SHP77 treated with DMSO at 0.1 percent for 48 hours (cell line): ENCODE data around the gene KATNB1.
"Not testable (repeated sequence)": the region's sequence is repeated elsewhere in the genome, so short reads cannot be mapped to it uniquely, and the experiment has no call there.

Source experiments
- DNase-seq: peaks from one replicate; lab custom pipeline; 2025; lab: John Stamatoyannopoulos, UW

KATNB1 gene

DNA sequence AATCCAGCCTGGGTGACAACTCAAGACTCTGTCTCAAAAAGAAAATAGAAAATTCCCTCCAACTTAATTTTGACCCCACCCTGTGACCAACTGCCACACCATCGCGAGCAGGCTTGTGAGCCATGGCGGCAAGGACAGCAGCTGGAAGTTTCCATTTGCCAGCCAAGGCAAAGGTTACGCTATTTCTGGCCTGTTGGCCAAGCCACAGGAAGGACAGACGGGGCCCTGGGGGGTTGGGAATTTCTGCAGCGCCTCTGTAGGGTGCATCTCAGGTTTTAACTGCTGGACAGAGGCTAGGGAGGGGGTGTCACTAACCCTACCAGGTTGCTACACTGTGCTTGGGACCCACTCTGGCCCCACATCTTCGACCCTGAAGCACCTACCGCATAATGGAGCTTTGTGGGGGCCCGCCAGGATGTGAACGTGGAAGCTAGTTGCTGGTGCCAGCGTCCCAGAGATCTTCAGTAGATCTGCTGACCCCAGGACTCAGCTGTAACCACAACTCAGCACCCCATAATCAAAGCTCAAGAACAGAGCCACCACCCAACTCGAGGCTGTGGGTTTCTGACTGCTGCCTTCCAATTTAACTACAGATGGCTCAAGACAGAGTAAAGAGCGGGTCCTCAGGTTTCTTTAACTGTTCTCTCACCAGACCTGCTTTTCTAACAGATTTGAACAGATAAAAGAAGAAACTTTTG lies 55.8 kb downstream of the KATNB1 start:
- DNase-seq: no peak

- no peak for DNase-seq
Observed at GRCh38 chr16:57791893-57792461, 56.4 kb downstream of the KATNB1 start.

DNA sequence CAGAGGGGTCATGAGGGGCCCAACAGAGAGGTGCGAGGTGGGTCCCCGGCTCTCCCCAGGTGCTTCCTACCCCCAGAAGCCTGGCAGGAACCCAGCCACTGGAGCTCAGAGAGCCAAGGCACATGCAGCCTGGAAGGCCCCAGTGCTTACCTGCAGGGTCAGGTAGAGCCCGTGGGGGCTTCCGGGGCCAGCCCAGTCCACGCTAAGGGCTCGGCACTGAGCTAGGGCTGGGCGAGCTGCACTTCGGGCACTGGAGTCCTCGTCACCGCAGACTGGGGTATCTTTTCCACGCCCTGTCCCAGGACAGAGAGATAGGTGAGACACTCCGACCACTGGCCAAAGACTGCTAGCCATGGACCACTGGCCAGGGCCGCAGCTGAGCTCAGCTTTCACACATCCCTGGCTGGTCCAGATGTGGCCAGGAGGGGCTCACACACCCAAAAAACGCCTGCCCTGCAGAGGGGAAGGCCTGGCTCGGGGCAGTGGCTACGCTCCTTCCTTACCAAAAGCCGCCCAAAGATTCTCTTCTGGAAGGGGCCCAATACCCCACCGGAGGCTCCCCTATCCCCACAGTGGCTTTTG lies 59.4 kb downstream of the KATNB1 start:
- DNase-seq: no peak

- peak; percentile 3 for DNase-seq
Observed at GRCh38 chr16:57795431-57795878, 59.9 kb downstream of the KATNB1 start.

DNA sequence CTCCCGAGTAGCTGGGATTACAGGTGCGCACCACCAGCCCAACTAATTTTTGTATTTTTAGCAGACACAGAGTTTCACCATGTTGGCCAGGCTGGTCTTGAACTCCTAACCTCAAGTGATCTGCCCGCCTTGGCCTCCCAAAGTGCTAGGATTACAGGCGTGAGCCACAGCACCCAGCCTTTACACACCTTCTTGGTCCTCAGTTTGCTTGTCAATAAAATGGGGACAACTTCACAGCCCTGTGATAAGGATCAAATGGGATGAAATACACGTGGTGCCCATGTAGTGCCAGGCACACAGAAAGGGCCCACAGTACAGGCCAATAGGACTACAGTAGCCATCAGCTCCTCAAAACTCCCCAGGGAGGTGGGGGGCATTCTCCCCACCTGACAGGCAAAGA lies 60.4 kb downstream of the KATNB1 start:
- DNase-seq: not testable (repeated sequence)

- no peak for DNase-seq
Observed at GRCh38 chr16:57797216-57797525, 61.6 kb downstream of the KATNB1 start.

DNA sequence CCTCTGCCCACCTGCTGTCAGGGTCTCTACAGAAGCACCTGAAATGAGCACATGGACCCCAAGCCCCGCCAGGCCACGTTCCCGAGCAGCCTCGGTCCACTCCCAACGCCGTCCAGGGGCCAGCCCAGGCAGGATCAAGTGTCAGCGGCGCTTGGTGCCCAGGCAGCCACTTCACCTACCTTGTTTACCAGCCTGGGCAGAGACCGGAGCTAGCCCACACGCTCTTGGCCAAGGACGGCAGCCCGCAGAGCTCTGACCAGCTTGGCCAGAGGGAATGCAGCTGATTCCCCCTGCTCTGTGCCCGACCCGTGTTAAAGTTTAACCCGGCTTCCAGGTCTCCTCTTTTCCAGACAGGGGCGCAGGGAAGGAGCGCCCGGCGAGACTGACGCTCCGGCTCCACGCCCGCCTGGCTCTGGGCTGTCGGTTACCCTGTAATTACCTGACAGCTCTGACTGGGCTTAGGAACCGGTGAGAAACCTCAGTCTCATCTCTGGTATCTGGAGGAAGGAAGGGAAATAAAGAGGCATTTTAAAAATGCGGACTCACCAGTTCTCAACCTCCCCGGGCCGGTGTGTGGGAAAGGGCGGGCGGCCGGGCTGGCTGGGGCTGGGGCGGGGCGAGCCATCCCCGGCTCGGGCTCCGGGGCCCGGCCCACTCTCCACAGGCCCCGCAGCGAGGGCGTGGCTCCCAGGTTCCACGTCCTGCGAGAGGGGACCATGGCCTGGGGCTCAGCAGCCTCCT lies 62.1 kb downstream of the KATNB1 start:
- no peak for DNase-seq

DNA sequence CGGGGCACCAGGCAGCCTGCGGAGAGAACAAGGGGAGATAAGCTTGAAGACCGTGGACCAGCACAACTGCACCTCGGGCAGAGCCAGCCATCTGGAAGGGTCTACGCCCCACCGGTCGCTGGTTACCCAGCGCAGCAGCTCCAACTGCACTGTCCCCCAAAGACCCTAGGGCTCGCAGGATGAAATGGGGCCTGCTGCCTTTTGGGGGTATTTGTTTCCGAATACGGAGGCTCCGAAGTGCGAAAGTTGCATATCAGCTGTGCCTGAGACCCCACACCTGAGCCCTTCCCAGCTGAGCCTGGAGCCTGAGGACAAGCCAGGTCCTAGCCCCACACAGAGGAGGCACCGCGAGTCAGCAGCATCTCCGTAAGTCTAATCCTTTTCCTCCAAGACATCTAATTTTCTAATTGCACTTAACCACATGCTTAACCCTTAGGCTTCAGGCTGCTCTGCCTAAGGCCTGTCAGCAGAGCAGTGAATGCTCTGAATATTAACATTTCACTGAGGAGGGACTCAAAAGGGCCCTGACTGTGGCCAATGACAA lies 62.8 kb downstream of the KATNB1 start:
- DNase-seq: no peak

DNA sequence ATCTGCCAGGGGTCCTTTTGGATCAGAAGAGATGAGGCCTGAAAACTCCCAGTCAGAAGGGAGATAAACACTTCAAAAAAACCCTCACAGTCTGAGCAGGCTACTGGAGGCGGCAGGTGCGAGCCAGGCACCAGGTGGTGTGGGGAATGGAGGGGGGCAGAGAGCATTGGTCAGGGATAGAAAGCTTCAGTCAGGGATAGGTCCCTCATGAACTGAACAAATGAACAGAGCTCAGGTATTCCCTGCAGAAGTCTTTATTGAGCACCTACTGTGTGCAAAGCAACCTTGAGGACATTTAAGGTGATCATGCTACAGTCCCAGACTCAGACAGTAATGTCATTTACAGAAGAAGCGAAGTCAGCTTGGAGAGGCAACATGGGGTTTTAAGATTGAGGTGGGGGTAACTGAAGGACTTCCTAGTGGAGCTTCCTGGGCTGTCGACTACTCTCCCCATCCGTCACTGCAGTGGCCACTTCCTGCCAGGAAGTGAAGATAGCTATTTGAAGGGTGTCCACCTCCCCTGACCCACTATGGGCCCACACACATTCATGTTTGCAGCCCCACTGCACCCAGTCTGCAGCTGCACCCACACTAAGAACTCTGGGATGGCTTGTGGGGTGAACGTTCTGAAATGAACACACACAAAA lies 63.5 kb downstream of the KATNB1 start:
- peak; percentile 73 for DNase-seq

DNA sequence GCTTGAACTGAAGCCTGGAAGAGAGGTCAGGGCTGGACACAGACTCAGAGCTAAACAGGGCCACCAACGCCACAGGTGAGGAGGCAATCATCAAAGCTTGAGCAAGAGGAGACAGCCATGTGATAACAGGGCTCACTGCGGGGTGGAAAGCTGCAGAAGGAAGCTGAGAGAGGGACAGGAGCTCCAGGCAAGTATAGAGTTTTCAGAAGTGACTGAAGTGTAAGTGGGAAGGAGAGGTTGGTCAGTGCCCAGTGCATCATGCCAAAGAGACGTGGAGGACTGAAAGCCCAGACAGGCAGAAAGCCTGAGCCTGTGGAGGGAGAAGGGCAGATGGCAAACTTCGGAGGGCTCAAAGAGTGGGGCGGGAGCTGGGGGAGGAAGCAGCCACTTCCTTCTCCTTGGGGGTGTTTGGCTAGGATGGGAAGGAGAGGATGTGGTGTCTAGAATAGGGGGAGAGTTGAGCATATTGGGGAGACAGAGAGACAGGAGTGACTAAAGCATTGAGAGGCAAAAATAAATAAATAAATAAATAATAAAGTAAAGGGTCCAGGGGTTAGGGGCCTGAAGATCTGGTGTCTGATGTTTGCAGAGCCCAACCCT lies 64.1 kb downstream of the KATNB1 start:
- no peak for DNase-seq

DNA sequence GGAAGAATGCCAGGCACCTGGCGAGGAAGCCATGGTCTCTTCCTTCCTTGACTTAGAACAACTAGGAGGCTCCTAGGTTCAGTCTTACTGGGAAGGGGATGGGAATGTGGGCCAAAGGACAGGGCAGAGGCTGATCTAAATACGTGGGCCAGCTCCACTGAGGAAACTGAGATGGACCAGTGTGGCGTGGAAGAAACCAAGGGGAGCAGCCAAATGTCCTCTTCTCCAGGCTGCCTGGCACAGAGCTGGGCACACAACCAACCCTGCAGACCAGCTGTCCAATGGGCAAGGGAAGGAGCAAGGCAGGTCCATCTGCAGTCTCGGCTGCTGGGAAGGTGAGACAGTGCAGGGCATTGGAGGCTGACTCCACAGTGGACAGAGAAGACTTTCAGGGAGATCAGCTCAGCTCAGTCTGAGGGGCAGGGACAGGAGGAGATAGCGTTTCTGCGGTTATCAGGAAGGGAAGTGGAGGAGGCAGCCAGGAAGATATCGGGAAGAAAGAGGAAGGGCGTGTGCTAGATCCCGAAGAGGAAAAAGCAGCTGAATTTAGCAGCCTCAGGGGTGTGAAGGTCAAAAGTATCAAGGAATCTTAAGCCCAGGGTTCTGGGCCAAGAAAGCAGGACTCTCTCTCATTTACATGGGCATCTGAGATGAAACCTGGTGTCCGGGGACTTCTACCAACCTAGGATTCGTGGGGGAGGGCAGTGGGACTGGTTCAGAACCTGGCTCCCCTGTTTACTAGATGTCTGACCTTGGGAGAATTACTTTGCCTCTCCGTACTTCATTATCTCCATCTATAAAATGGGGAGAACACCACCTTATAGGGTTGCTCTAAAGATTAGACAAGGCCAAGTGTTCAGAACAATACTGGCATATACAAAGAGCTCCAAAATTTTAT lies 64.9 kb downstream of the KATNB1 start:
- no peak for DNase-seq

DNA sequence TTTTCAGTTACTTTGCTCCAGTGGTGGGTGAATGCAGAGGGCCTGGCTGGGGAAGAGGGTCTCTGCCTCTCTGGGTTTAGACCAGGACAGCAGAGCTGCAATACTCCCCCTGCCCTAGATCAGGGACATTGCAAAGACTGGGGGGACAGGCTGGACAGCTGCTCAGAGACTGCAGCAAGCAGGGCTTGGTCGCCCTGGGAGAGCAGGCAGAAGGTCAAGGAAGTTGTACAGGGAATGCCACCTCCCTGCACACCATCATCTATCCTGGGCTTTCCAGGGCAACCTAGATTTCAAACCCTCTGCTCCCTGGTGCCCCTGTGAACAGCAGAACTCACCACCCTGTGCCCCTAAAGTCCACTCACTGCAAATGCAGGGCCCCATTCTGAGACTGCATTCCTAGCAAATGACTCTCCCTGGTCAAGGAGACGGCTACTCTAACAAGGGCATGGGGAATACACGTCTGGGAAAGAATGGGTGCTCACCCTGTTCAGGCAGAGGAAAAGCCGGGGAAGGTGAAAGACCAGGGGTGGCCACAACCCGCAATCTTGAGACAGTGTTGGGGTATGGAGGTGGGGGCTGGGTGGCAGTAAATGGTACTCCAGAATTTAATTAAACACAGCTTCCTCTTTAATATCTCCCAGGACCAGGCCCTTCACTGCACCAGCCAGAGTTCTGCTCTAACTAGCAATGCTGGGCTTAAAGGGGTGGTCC lies 65.7 kb downstream of the KATNB1 start:
- DNase-seq: no peak

GRCh38 chr16:57801809-57802340 lies 66.3 kb downstream of the KATNB1 start:
- DNase-seq: no peak

DNA sequence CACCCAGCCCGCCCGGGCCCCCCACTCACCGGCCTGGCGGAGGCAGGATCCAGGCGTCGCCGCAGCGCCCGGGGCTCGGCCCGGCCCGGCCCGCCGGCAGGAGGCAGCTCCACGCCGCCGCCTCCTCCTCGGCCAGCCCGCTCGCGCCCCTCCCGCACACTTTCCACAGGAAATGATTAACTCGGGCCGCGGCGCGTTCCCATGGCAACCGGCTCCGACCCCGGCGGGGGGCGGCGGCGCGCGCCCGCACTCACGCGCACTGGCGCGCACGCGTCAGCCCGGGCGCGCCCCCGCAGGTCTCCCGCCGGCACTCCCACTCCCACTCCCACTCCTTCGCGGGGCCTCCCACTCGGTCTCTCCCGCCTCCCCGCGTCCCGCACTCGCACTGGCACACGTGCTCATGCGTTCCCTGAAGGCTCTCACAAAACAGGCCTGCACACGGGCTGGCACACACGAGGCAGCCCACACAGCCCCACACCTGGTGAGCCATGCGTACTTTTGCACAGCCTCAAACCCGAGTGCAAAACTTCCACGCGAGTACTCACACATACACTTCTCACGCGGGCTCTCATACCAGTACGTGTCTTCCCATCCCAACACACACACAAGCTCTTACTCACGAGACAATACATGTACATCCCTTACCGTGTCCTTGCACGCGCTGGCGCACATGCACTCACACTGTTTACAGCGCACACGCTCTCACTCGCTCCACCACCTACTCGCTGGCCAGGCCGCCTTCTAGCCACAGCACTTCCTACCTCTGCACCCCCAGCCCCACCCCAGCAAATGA lies 67.0 kb downstream of the KATNB1 start, which contains the start of gene KIFC3:
Gene KIFC3, minus strand, starts transcription at position 151 of the 793 bp plus-strand sequence. CDS start 4,248 bp downstream, outside the sequence.
- peak; percentile 20 for DNase-seq

- DNase-seq: no peak
Observed at GRCh38 chr16:57803134-57803990, 67.8 kb downstream of the KATNB1 start.

DNA sequence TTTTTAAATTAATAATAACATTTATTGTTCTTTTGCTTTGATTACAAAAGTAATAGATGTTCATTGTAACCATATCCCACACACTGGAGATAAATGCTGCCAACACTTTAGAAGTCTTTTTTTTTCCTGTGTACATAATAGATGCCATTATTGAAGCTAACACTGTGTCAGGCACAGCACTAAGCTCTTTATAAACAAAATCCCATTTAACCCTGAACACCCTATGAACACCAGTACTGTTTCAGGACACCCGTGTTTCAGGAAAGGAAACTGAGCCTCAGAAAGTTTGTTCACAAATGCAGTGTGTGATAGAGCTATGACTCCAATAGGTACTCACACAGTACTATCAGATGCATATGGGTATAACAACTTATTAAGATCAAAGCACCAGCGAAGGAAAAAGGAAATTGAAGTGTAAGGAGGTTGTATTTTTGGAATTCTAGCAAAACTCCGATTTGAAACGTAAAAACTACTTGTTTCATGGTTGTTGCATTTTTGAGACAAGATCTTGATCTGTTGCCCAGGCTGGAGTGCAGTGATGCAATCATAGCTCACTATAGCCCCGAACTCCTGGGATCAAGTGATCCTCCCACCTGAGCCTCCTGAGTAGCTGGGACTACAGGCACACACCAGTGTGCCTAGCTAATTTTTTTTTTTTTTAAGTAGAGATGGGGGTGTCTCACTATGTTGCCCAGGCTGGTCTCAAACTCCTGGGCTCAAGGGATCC lies 68.7 kb downstream of the KATNB1 start:
- DNase-seq: no peak

DNA sequence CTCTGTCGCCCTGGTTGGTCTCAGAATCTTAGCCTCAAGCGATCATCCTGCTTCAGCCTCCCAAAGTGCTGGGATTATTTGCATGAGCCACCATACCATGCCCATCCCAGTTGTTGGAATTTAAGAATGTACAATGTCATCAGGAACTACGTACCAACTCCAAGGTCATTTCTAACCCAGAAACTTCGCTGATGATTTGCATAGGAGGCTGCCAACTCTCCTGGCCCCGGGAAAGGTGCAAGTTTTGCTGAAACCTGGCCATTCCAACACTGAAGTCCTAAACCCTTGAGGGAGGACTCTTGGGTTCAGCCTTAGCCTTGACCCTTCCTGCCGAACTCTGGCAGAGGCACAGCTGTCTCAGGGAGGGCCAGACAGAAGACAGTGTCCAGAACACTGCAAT lies 69.6 kb downstream of the KATNB1 start:
- no peak for DNase-seq
